HEK293 (cell line): ENCODE results near the gene UAP1.
A peak's percentile ranks its signal among the peaks of the same experiment; 100 is the strongest.

Source experiments
- BCL11A ChIP-seq: fragments of 450-650 bp; formaldehyde crosslinking; IDR thresholded peaks from 2 replicates; pipeline ENCODE4 v1.5.1; 2016; ENCODE audit warnings: low read depth, missing biosample characterization, missing genetic modification characterization
- ZBTB21 ChIP-seq: fragments of 450-650 bp; formaldehyde crosslinking; IDR thresholded peaks from 2 replicates; pipeline ENCODE4 v1.5.1; 2017; ENCODE audit warnings: missing biosample characterization, missing genetic modification characterization
- ZEB2 ChIP-seq: fragments of 450-650 bp; formaldehyde crosslinking; IDR thresholded peaks from 2 replicates; pipeline ENCODE4 v1.5.1; 2016; ENCODE audit warnings: missing biosample characterization, missing genetic modification characterization
- ZNF175 ChIP-seq: fragments of 450-650 bp; formaldehyde crosslinking; IDR thresholded peaks from 2 replicates; pipeline ENCODE4 v1.5.1; 2016; ENCODE audit warnings: missing biosample characterization, missing genetic modification characterization
- ZNF19 ChIP-seq: fragments of 450-650 bp; formaldehyde crosslinking; IDR thresholded peaks from 2 replicates; pipeline ENCODE4; 2016; ENCODE audit warnings: missing biosample characterization, missing genetic modification characterization, low read depth
- ZNF223 ChIP-seq: fragments of 450-650 bp; formaldehyde crosslinking; IDR thresholded peaks from 2 replicates; pipeline ENCODE4 v1.5.1; 2016; ENCODE audit warnings: missing biosample characterization, missing genetic modification characterization
- ZNF354C ChIP-seq: fragments of 450-650 bp; formaldehyde crosslinking; IDR thresholded peaks from 2 replicates; pipeline ENCODE4 v1.5.1; 2016; ENCODE audit warnings: missing biosample characterization, missing genetic modification characterization, low read depth, borderline replicate concordance
- ZNF366 ChIP-seq: fragments of 450-650 bp; formaldehyde crosslinking; conservative IDR thresholded peaks from 2 replicates; pipeline ENCODE4 v1.5.1; 2016; ENCODE audit warnings: missing biosample characterization, missing genetic modification characterization
- ZNF404 ChIP-seq: fragments of 450-650 bp; formaldehyde crosslinking; IDR thresholded peaks from 2 replicates; pipeline ENCODE4 v1.5.1; 2017; ENCODE audit warnings: missing biosample characterization, missing genetic modification characterization
- ZNF473 ChIP-seq: fragments of 450-650 bp; formaldehyde crosslinking; IDR thresholded peaks from 2 replicates; pipeline ENCODE4 v1.5.1; 2017; ENCODE audit warnings: missing biosample characterization, missing genetic modification characterization
- TF ChIP-seq, protein P1 (sequence below): fragments of 450-650 bp; formaldehyde crosslinking; IDR thresholded peaks from 2 replicates; pipeline ENCODE4 v1.5.1; 2016; ENCODE audit warnings: missing biosample characterization, missing genetic modification characterization
- TF ChIP-seq, protein P2 (sequence below): fragments of 450-650 bp; formaldehyde crosslinking; IDR thresholded peaks from 2 replicates; pipeline ENCODE4 v1.5.1; 2017; ENCODE audit warnings: missing biosample characterization, missing genetic modification characterization

DNA sequence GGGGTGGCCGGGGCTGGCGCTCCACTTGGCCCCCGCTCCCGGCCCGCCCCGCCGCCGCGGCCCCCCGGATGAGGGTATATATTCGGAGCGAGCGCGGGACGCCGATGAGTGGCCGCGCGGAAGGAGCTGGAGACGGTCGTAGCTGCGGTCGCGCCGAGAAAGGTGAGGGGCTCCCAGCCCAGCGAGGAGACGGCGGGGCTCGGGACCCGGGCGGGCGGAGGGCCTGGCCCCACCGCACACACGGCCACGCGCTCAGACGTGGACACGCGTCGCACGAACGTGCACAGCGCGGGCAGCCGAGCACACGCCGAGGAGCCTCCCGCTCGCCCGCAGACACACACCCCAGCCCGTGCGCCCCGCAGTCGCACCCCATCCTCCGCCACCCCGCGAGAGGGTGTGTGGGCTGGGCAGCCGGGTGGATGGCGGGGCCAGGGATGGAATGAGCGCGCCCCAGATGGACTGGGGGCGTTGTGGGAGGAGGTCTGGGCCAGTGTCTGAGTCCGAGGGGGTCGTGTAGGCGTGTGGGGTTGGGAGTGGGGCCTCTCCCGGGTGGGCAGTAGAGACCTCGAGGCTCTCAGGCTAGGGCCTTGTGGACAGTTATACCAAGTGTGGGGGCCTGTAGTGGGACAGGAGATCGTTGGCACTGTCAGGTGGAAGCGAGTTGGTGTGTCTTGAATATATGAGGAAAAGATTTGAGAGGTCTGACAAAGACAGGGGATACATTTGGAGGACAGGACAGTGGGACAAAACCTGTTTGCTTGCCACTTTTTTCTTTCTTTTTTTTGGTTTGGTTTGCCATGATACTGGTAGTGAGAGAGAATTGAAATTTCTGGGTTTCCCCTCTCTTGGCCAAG is at the start of gene UAP1:
- TF ChIP-seq, protein P1, sequence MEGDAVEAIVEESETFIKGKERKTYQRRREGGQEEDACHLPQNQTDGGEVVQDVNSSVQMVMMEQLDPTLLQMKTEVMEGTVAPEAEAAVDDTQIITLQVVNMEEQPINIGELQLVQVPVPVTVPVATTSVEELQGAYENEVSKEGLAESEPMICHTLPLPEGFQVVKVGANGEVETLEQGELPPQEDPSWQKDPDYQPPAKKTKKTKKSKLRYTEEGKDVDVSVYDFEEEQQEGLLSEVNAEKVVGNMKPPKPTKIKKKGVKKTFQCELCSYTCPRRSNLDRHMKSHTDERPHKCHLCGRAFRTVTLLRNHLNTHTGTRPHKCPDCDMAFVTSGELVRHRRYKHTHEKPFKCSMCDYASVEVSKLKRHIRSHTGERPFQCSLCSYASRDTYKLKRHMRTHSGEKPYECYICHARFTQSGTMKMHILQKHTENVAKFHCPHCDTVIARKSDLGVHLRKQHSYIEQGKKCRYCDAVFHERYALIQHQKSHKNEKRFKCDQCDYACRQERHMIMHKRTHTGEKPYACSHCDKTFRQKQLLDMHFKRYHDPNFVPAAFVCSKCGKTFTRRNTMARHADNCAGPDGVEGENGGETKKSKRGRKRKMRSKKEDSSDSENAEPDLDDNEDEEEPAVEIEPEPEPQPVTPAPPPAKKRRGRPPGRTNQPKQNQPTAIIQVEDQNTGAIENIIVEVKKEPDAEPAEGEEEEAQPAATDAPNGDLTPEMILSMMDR (tag by site-specific recombination): peak; percentile 59
- TF ChIP-seq ZBTB21 (tag by site-specific recombination) (no peak), ZEB2 (no peak), ZNF223 (peak; percentile 23; the same call in 1 of the 2 replicates), ZNF366 (tag by site-specific recombination) (no peak; the same call in 1 of the 2 replicates), ZNF473 (tag by site-specific recombination) (no peak), ZNF19 (tag by site-specific recombination) (no peak), ZNF354C (tag by site-specific recombination) (no peak), ZNF404 (tag by site-specific recombination) (no peak), BCL11A (no peak), ZNF175 (tag by site-specific recombination) (no peak)
- TF ChIP-seq, protein P2, sequence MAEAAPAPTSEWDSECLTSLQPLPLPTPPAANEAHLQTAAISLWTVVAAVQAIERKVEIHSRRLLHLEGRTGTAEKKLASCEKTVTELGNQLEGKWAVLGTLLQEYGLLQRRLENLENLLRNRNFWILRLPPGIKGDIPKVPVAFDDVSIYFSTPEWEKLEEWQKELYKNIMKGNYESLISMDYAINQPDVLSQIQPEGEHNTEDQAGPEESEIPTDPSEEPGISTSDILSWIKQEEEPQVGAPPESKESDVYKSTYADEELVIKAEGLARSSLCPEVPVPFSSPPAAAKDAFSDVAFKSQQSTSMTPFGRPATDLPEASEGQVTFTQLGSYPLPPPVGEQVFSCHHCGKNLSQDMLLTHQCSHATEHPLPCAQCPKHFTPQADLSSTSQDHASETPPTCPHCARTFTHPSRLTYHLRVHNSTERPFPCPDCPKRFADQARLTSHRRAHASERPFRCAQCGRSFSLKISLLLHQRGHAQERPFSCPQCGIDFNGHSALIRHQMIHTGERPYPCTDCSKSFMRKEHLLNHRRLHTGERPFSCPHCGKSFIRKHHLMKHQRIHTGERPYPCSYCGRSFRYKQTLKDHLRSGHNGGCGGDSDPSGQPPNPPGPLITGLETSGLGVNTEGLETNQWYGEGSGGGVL: peak; percentile 49; the same call in 1 of the 2 replicates
